A673 (cell line): ENCODE measurements around the gene ZNF534. TPM values are rescaled to one million over a fixed set of nuclear protein-coding genes. Genes with fewer than 3 reads are reported as not detected.
"Not testable (repeated sequence)": the region's sequence is repeated elsewhere in the genome, so short reads cannot be mapped to it uniquely, and the experiment has no call there.

Experiments used
- BruUV-seq: library from RNA; stranded (reverse); fragments of 400-500 nt; replicated peaks from 2 replicates; lab custom pipeline; 2021; lab: Mats Ljungman, UMichigan
- CTCF ChIA-PET: fragments of 300-600 bp; sonication (Branson Sonifier 250); formaldehyde crosslinking; loops from one replicate; lab custom pipeline; 2022; ENCODE audit warnings: antibody characterized with exemption; lab: Charles Lee
- POLR2A ChIA-PET: fragments of 300-600 bp; sonication (Branson Sonifier 250); formaldehyde crosslinking; loops from one replicate; lab custom pipeline; 2022; ENCODE audit warnings: antibody characterized with exemption; ENCODE audit not compliant: low non-redundant PET; lab: Charles Lee
- DNase-seq: peaks from one replicate; pipeline ENCODE4 v3.0.0-alpha.2; 2015; ENCODE audit warnings: low spot score
- H3K27ac ChIP-seq: fragments of 200-600 bp; sonication (generic); 2 replicates; pipeline ENCODE4 v1.5.1; 2016; ENCODE audit warnings: mixed run types, low read depth, mild to moderate bottlenecking, mixed read lengths, antibody characterized with exemption, low read length; ENCODE audit not compliant: poor library complexity, severe bottlenecking
- H3K27me3 ChIP-seq: fragments of 200-600 bp; sonication (generic); replicated peaks from 2 replicates; pipeline ENCODE4 v1.6.1; 2017; ENCODE audit warnings: mixed run types, low read depth, mild to moderate bottlenecking, mixed read lengths, antibody characterized with exemption, low read length; ENCODE audit not compliant: insufficient read depth, poor library complexity
- H3K36me3 ChIP-seq: fragments of 200-600 bp; sonication (generic); 2 replicates; pipeline ENCODE4 v1.6.1; 2016; ENCODE audit warnings: mixed run types, mild to moderate bottlenecking, mixed read lengths, antibody characterized with exemption, low read length; ENCODE audit not compliant: insufficient read depth, poor library complexity, severe bottlenecking
- H3K4me1 ChIP-seq: fragments of 200-600 bp; sonication (generic); 2 replicates; pipeline ENCODE4 v1.6.1; 2017; ENCODE audit warnings: mixed run types, mild to moderate bottlenecking, mixed read lengths, antibody characterized with exemption, low read length; ENCODE audit not compliant: insufficient read depth, poor library complexity, severe bottlenecking
- H3K4me3 ChIP-seq: fragments of 200-600 bp; sonication (generic); 2 replicates; pipeline ENCODE4 v1.5.1; 2016; ENCODE audit warnings: low read depth, mixed run types, mild to moderate bottlenecking, mixed read lengths, low read length; ENCODE audit not compliant: poor library complexity, severe bottlenecking
- H3K9me3 ChIP-seq: fragments of 200-600 bp; sonication (generic); 2 replicates; pipeline ENCODE4 v1.6.1; 2016; ENCODE audit warnings: mixed run types, low read depth, mild to moderate bottlenecking, mixed read lengths, antibody characterized with exemption, low read length; ENCODE audit not compliant: poor library complexity, severe bottlenecking
- CTCF ChIP-seq: fragments of 300-800, 200-600 bp; sonication (generic); conservative IDR thresholded peaks from 2 replicates; pipeline ENCODE4 v1.5.1; 2017; ENCODE audit warnings: low read depth, mild to moderate bottlenecking, antibody characterized with exemption, low read length, moderate library complexity, mixed read lengths
- EZH2 ChIP-seq: fragments of 200-600 bp; sonication (generic); IDR thresholded peaks from 2 replicates; pipeline ENCODE4 v1.6.1; 2017; ENCODE audit warnings: borderline replicate concordance, low read depth, mild to moderate bottlenecking, mixed read lengths, antibody characterized with exemption, low read length; ENCODE audit not compliant: poor library complexity, severe bottlenecking
- intact Hi-C: fragments of 100-400 bp; cut with micrococcal nuclease; formaldehyde crosslinking; loops from one replicate; pipeline ENCODE4 v1.10.0; 2022; ENCODE audit not compliant: unreplicated experiment
- total RNA-seq: library from RNA; stranded (reverse); gene quantifications from 2 replicates; pipeline ENCODE4 v1.2.3, GENCODE V29; 2021

The ZNF534 gene
- total RNA-seq, 1 experiment from 2014 or later: not detected

DNA sequence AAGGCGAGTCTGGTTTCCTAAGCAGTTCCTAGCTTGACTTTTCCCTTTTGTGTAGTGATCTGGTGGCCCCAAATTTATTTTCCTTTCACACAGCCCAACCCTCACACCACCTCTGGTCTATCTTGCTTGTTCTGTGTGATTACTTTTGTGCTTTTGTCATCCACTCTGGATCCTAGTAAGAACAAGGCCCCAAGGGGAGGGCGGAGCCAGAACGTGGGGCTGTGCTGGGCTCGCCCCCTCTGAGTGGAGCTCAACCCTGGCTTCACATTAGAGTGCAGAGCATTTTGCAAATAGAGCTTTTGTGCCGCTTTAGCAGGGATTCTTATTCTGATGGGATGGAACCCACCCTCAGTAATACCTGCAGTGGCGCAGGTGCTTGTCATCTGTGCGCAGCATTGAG lies 56.1 kb downstream of the ZNF534 start:
- CTCF ChIA-PET, intact Hi-C loops, H3K4me1 ChIP-seq, H3K36me3 ChIP-seq, DNase-seq, H3K4me3 ChIP-seq, POLR2A ChIA-PET, H3K27ac ChIP-seq, BruUV-seq, H3K27me3 ChIP-seq: not testable (repeated sequence)
- H3K9me3 ChIP-seq: peaks cover 16% of the 10 kb centered on the region

DNA sequence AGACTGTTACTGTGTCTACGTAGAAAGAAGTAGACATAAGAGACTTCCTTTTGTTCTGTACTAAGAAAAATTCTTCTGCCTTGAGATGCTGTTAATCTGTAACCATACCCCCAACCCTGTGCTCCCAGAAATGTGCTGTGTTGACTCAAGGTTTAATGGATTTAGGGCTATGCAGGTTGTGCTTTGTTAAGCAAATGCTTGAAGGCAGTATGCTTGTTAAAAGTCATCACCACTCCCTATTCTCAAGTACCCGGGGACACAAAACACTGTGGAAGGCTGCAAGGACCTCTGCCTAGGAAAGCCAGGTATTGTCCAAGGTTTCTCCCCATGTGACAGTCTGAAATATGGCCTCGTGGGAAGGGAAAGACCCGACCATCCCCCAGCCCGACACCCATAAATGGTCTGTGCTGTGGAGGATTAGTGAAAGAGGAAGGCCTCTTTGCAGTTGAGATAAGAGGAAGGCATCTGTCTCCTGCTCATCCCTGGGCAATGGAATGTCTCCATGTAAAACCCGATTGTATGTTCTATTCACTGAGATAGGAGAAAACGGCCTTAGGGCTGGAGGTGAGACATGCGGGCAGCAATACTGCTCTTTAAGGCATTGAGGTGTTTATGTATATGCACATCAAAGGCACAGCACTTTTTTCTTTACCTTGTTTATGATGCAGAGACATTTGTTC lies 56.8 kb downstream of the ZNF534 start:
- peaks cover 10% of the 10 kb centered on the region for H3K9me3 ChIP-seq
- H3K4me1 ChIP-seq, DNase-seq, H3K4me3 ChIP-seq, H3K27me3 ChIP-seq, POLR2A ChIA-PET, H3K36me3 ChIP-seq, CTCF ChIA-PET, BruUV-seq, H3K27ac ChIP-seq, intact Hi-C loops: not testable (repeated sequence)

- DNase-seq: no peak
- H3K36me3 ChIP-seq: no peaks in the 10 kb centered on the region
- ChIA-PET POLR2A (no interaction called here), CTCF (no interaction called here)
- no peaks in the 10 kb centered on the region for H3K4me1 ChIP-seq
- H3K27me3 ChIP-seq: no peaks in the 10 kb centered on the region
- no peaks in the 10 kb centered on the region for H3K9me3 ChIP-seq
- no peak for TF ChIP-seq CTCF
- TF ChIP-seq EZH2: no peak
- no TSS peak for BruUV-seq
- no peak overlapping the region for H3K27ac ChIP-seq
- intact Hi-C loops: no loop called here
- H3K4me3 ChIP-seq: no peak overlapping the region
These were observed 63.4 kb downstream of the ZNF534 start for GRCh38 chr19:52492201-52492993.

GRCh38 chr19:52492994-52493470 lies 64.1 kb downstream of the ZNF534 start:
- POLR2A ChIA-PET: no interaction called here
- CTCF ChIA-PET: no interaction called here
- H3K4me3 ChIP-seq: no peak overlapping the region

More at GRCh38 chr19:52492994-52493470, 64.1 kb downstream of the ZNF534 start:
- TF ChIP-seq EZH2: no peak
- TF ChIP-seq CTCF: no peak
- Histone ChIP-seq H3K27me3 (no peaks in the 10 kb centered on the region), H3K4me1 (no peaks in the 10 kb centered on the region), H3K36me3 (no peaks in the 10 kb centered on the region), H3K9me3 (no peaks in the 10 kb centered on the region), H3K27ac (no peak overlapping the region)
- intact Hi-C loops: no loop called here
- BruUV-seq: no TSS peak
- no peak for DNase-seq
